HCEC 1CT (cell line): ENCODE data around the gene ATP2C2.
"Not testable (repeated sequence)": the region's sequence is repeated elsewhere in the genome, so short reads cannot be mapped to it uniquely, and the experiment has no call there.

Source experiments
- DNase-seq: peaks from one replicate; pipeline ENCODE4 v3.0.0-alpha.2; 2017

The ATP2C2 gene

DNA sequence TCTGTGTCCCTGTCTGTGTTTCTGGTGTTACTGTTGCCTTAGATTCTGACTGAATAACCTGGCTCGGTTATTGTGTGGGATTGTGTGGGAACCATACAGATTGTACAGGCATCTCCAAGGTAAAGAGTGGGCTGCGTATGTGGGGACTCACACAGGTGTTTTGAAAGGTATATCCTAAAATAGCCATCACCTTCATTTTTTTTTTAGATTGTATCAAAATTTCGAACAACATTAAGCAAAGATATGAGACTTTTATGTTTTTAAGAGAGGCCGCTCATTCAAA, 53.5 kb downstream of the ATP2C2 start:
- DNase-seq = no peak

DNA sequence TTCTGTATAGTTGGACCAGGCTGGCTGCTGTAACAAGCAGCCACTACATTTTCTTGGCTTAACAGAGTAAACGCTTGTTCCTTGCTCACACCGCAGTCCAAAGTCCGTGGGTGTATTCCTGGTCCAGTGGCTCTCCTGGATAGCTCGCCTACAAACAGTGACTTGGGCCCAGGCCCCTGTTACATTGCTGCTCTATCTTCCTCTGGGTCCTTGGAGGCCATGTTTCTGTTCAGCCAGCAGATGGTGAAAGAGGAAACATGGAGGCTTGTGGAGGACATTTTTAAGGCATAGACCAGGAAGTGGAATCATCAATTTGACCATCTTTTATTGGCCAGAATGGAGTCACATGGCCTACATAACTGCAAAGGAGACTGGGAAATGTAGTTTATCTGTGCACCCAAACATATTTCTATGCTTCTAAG, 55.1 kb downstream of the ATP2C2 start:
- peak; percentile 31 for DNase-seq

DNA sequence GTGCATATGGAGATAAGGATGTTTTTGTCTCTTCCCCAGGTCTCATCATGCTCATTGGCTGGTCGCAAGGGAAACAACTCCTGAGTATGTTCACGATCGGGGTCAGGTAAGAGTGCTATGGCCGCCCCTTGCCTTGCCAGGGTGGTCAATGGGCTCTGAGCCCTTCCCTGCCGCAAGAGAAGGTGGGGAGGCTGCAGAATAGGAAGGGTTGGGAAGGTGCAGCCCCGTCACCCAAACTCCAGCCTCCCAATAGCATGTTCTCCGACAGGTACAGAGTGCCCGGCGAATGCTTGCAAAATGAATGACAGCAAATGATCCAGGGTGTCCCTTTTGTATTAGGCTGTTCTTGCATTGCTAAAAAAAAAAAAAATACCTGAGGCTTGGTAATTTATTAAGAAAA, 57.4 kb downstream of the ATP2C2 start:
- no peak for DNase-seq

DNA sequence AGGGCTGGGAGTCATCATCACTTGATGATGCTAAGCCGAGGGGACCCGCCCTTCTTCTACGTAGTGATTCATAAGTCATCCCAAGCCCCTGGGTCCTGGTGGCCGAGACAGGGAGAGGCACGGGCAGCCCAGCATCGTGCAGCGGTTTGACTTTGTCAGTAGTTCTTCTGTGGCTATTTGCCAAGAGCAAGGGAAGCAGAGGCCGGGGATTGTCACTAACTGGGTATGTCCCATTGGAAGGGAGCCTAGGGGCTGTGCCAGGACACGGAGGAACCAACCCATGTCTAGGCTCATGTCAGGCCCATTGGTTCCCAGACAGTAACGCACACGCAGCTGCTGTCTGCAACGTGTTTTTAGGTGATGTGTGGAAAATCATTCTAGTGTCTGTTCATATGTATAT, 58.5 kb downstream of the ATP2C2 start:
- DNase-seq = no peak

DNA sequence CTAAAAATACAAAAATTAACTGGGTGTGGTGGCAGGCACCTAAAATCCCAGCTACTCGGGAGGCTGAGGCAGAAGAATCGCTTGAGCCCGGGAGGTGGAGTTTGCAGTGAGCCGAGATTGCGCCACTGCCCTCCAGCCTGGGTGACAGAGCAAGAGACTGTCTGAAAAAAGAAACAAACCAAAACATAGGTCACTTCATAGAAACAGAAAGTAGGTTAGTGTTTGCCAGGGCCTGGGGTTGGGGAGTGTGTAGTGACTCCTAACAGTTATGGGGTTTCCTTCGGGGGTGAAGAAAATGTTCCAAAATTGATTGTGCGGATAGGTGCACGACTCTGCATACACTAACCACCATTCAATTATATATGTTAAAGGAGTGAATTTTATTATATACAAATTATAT, 59.2 kb downstream of the ATP2C2 start:
- no peak for DNase-seq

DNA sequence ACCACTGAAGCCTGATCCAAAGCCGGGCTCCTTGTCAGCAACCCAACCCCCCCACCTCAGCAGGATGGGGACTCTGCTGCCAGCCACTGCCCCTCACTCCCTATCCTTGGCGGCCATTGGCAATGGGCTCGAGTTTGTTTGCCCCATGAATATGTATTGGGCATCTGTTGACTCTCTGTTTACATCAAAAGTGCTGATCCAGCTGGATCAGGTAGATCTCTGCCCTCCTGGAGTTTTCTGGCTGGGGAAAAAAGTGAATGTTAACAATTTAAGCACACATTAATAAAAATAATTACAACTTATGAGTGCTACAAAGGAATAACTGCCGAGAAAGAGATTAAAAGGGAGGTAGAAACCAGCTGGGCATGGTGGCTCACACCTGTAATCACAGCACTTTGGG, 62.5 kb downstream of the ATP2C2 start:
- DNase-seq = no peak

DNA sequence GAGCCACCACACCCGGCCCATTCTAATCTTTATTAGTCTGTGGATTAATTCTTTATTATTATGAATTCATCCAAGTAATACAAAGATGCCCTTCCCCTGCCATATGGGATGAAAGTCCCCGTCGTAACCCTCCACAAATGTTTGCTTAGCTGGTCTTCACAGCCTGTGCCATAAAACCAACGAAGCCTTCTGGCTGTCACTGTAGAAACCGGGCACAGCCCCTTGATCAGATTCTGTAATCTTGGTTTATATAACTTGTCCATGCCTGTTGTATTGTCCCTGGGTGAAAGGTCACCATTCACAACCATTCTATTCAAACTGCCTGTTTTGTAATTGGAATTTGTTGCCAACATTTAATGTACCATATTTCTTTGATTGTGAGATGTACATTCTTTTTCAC, 66.5 kb downstream of the ATP2C2 start:
- DNase-seq = no peak

DNA sequence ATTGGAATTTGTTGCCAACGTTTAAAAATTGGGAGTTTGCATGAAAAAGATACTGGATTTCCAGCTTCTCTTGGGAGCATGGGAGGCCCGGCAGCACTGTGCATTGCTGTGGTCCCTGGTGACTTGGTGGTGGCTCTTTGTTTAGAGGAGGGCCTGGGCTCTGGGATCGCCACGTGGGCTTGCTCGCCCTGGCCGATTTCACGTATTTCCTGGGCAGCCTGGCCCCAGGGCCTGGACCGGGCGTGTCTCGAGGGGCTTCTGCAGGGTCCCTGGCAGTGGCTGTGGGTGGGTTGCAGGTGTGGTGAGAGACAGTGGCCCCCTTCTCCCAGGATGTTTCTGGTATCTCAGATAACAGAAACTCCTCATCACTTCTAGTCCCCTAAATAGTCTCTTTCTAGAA, 67.9 kb downstream of the ATP2C2 start:
- no peak for DNase-seq

DNA sequence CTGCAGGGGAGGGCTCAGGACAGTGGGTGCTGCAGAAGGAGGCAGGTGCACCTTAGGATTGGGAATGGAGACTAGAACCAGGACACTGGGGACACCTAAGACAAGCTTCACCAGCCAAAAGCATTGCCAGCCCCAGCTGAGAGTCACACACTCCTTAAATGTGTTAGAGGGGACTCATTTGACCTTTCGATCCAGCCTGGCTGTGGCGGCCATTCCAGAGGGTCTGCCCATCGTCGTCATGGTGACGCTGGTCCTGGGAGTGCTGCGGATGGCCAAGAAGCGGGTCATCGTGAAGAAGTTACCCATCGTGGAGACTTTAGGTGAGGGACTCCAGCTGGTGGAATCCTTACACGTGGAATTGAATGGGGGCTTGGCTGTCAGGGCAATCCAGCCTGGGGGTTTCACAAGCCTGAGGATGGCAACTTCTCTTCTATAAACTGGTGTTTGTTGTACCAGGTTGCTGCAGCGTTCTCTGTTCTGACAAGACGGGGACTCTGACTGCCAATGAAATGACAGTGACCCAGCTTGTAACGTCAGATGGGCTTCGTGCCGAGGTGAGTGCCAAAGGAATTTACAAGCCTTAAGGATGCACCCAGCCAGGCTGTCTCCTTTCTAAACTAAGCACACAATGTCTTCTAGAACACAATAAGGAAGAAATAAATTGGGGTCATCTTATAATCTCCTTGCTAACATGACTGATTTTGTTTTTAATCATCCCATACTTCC, 70.8 kb downstream of the ATP2C2 start:
- DNase-seq = no peak

DNA sequence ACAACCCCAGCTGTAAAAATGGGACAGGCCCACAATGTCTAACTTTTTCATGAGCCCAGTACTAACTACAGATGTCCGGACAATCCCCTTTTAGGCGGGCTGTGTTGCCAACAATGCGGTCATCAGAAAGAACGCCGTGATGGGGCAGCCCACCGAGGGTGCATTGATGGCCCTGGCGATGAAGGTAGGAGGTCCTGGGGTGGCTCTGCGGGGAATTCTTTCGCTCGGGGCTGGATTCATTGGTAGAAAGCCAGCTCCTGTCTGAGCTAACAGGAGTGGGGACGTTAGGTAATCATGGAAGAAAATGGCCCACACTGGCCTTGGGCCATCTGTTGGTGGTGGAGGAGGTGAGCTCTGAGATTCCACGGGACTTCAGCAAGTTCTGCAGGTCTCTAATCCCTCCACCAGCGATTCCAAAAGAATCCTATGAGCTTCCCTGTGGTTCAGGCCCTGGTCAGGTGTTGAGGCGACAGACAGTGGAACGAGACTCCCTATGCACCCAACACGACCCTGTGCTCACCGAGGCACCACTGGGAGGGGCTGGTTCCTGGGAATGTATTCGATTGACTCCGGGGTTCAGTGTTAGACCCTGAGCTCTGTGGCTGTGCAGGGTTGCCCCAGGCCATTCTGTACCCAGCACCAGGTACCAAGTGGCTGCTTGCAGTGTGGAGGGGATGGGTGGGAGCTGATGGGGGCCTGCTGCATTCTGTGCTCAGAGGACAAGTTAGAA, 74.2 kb downstream of the ATP2C2 start:
- no peak for DNase-seq

DNA sequence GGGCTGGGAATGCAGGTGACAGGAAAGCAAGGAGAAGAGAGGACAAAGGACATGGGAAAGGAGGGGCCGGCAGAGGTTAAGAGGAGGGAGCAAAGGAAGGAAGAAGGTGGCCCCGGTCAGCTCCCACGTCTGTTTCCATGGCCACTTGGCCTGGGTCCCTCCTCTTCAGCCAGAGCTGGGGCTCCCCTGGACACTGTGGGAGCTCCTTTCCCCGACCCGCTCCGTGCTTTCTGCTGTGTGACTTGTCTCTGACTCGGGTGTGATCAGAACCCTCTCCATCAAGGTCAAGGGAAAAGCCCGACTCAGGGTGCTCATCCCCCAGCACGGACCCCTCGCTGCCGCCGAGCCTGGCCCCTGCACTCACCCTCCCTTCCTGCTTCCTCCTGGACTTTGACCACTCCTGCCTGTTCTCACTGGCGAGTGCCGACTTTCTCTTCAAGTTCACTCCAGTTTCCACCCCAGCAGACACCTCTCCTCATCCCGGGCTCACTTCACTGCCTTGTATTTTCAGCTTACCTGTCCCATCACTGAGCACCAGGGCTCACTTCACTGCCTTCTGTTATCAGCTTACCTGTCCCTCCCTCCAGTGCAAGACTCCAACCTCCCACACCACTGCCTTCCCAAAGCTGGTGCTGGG, 74.9 kb downstream of the ATP2C2 start:
- no peak for DNase-seq

DNA sequence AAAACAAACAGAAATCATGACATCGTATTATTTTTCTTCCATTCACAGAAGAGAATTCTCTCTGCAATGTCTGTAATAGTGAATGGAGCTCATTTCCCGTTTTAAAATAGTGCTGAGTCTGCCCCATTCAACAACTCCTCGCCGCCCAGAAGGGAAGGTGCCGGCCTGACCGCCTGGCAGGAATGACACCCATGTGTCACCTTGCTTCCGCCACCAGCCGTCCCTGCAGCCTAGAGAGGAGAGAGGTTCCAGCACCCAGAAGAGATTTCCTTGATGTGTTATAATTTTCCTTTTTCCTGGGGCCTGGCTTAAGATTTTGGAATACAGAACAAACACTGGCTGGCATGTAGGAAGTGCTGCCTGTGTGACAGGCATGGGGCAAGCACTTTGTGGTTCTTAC, 76.1 kb downstream of the ATP2C2 start:
- DNase-seq = no peak

DNA sequence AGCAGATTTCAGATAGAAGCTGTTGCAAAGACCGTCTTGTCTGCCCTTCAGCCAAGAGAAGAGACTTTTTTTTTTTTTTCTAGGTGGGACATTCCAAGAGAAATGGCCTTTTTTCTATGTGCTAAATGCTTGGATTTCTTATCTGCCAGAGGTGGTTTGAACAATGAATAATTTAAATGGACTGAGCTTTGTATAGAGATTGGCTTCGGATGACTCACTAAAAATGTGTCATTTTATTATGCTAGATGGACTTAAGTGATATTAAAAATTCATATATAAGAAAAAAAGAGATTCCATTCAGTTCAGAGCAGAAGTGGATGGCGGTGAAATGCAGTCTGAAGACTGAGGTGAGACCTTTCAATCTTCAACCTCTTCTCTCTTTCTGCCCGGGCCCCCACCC, 77.7 kb downstream of the ATP2C2 start:
- no peak for DNase-seq

DNA sequence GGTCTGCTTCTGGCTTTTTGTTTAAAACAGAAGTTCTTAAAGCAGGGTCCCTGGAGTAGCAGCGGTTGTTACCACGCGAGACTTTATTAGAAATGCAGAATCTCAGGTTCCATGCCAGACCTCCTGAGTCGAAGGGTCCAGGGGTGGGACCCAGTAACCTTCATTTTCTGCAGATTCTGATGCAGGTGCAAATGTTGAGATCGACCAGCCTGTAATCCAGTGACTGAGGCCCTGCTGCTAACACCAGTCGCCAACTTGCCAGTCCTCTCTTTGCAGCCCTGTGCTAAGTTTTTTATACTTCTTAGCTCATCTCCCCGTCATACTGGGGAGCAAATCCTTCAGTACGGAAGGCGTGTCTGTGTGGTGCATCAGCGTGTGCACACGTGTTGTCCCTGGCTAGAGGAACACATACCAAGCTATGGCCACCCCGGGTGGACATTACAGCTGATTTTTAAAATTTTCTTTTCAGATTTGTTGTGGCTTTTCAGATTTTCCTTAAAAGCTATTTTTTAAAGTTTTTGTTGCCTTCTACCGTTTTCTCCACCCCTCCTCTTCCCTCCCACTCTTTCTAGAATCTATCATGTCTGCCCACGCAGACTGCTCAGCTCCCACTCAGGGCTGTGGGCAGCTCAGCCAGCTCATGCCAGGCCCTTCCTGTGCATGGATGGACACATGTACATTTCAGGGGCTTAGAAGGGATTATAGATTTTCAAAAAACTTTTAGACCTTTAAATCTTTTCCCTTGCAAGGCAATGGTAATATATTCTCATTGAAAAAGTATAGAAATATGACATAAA, 78.5 kb downstream of the ATP2C2 start:
- no peak for DNase-seq

DNA sequence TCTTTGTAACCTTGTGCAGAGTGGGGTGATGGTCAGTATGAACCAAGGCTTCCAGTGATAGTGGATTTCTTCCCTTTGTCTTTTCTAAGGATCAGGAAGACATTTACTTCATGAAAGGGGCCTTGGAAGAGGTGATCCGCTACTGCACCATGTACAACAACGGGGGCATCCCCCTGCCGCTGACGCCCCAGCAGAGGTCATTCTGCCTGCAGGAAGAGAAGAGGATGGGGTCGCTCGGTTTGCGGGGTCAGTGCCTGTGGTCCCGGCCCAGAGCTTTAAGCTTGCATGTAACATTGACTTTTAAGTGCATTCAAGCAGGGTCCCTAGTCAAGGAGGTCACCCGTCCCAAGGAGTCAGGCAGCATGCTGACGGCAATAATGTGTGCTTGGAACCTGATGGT, 80.1 kb downstream of the ATP2C2 start:
- no peak for DNase-seq

DNA sequence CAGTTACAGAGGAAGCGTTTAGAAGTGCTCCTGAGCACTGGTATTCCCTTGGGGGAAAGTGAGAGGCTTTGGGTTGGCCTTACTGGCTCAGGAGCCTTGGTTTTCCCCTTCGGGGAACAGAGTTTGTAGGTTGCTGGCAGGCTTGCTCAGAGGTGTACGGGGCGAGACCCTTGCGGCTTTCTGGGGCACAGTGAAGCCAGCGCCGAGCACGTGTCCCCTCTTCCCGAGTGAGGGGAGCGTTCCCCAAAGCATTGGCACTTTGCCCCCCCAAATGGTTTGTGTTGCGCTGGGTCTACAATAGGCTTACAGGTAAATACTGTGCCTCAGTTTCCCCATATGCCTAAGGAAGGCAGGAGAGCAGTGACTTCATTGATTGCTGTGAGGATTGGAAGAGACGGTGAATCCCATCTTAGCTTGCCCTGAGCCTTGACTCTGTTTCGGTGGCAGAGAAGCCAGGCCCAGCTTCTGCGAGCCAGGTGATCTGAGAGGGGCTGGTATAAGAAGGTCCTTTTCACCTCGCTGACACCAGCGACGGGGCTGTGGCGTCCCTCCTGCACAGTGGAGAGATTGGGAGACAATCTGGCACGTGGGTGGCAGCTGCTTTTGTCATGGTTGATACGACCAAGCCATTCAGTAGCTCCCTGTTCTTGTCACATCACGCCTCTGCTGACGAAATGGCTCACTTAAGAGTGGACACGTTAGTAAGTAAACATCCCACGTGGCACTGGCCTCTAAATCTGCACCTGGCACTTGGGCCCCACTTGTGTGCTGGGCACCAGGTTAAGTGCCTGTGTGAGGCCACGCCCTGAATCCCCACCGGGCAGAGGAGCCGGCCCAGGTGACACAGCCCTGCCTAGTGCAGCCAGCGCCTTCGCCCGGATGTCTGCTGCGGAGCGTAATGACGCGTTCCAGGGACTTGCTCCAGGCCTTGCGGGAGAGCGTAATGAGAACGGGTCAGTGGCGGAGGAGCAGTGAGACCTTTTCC, 81.1 kb downstream of the ATP2C2 start:
- no peak for DNase-seq

DNA sequence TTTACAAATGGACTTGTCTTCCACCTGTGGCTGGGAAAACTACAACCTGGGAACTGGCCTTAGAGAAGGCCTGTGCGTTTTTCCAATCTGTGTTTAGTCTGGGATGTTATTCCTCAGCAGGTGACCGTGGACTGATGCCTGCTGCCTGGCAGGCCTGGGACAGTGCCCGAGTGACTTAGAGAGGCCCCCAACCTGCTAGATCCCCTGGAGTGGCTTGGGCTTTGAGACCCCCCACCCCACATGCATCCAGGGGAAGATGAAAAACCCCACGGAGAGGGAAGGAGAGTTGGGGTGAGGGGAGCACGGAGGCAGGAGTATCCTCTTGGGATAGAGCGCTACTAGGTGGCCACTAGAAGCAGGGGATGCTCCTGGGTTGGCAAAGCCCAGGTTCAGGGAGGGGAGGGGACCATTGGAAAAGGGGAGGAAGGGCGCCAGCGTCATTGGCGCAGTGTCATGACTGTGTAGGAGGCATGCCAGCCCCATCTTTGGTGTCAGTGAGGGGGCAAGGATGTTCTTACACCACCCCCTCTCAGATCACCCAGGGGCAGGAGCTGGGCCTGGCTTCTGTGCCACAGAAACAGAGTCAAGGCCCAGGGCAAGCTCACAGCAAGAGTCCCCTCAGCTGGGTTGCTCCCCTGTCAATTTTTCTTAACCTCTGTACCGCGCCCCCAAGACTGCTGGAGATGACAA, 82.0 kb downstream of the ATP2C2 start:
- no peak for DNase-seq

DNA sequence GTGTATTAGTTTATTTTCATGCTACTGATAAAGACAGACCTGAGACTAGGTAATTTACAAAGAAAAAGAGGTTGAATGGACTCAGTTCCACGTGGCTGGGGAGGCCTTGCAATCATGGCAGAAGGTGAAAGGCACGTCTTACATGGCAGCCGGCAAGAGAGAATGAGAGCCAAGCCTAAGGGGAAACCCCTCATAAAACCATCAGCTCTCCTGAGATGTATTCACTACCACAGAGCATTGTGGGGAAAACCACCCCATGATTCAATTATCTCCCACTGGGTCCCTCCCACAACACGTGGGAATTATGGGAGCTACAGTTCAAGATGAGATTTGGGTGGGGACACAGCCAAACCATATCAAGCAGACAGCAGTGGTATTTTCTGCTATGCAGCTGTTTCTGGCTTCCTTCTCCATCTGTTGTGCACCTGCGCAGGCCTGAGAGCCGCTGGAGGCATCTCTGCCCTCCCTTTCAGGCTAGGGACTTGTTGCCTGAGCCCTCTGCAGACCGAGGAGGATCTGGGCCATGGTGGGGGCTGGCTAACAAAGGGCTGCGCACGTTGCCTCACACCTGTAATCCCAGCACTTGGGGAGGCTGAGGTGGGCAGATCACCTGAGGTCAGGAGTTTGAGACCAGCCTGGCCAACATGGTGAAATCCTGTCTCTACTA, 82.8 kb downstream of the ATP2C2 start:
- not testable (repeated sequence) for DNase-seq

DNA sequence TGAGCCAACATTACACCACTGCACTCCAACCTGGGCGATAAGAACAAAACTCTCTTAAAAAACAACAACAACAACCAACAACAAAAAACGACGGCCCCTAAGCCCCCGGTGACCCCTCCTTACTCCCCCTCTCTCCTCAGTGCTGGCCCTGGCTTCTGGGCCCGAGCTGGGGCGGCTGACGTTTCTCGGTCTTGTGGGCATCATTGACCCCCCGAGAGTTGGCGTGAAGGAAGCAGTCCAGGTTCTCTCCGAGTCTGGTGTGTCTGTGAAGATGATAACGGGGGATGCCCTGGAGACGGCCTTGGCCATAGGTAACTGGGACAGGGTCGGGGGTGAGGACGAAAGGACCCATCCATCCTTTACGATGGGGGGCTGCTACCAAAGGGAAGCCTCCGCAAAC, 83.4 kb downstream of the ATP2C2 start:
- DNase-seq = no peak

DNA sequence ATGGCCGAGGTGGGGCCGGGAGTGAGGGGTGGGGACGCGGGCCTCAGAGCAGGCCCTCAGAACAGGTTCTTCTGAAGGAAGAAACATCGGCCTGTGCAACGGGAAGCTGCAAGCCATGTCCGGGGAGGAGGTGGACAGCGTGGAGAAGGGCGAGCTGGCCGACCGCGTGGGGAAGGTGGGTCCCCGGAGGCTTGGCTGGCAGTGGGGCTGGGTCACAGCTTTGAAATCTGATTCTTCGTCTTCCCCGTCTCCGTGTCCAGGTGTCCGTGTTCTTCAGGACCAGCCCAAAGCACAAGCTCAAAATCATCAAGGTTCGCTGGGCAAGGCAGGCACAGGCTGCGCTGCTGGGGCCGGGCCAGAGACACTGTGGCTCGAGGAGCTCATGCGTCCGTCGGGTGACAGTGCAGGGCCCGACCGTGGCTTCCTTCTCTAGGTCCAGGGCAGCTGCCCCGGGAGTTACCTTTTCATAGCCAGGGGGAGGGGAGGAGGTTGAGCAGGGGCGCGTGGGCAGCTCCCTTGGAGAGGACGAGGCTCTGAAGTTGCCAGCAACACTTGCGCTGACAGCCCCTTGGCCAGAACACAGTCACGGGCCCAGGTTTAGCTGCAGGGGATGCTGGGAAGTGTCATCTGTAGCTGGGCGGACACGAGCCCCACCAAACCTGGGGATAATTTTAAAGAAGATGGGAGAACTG, 84.9 kb downstream of the ATP2C2 start:
- no peak for DNase-seq

DNA sequence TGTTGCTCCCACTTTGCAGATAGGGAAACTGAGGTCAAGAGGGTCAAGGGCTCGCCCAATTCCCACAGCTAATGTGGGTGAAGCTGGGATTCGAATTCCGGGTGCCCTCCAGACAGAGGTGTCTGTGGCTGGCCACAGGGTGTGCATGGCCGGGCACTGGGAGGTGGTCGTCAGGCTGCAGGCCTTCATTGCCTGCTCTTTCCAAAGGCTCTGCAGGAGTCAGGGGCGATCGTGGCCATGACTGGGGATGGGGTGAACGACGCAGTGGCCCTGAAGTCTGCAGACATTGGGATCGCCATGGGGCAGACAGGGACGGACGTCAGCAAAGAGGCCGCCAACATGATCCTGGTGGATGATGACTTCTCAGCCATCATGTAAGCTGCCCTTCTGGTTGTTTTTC, 86.3 kb downstream of the ATP2C2 start:
- no peak for DNase-seq
